K562 (cell line): ENCODE measurements around the gene ABHD18. TPM values are rescaled to one million over a fixed set of nuclear protein-coding genes. Genes with fewer than 3 reads are reported as not detected.

ENCODE experiments used
- ATAC-seq: fragments of 200-7000 bp; cut with Tn5 transposase; 3 replicates; pipeline ENCODE4 v1.9.1; 2020; ENCODE audit warnings: moderate library complexity
- BruUV-seq: library from RNA; stranded (reverse); fragments of 400-500 nt; replicated peaks from 2 replicates; lab custom pipeline; 2021; lab: Mats Ljungman, UMichigan
- CTCF ChIA-PET: fragments of 300-600 bp; formaldehyde crosslinking; extraction: SDS; loops from one replicate; lab custom pipeline; 2021; ENCODE audit warnings: low intra/inter-chr PET ratio; lab: Yijun Ruan, JAX
- POLR2A ChIA-PET: fragments of 300-600, 350-650 bp; sonication (Branson Sonifier 250); formaldehyde crosslinking; extraction: SDS; loops from one replicate; lab custom pipeline; 2021; ENCODE audit warnings: antibody characterized with exemption, inconsistent platforms; lab: Yijun Ruan, JAX
- DNase-seq, 4 experiments: peaks; one replicate each; pipeline versions ENCODE4 v3.0.0 to v3.0.0-alpha.2; 2011 to 2018; ENCODE audit warnings: low spot score in 3 of 4, mixed read lengths in 3 of 4; ENCODE audit errors: extremely low read depth in 1 of 4
- FAIRE-seq: peaks from 2 replicates; lab custom pipeline; 2011; peaks lifted over from hg19 to GRCh38; lab: Jason Lieb, UNC
- H2AFZ ChIP-seq: 2 replicates; pipeline ENCODE4 v1.6.0; 2011; ENCODE audit warnings: low read depth, low read length, control low read depth, inconsistent platforms
- H3K27ac ChIP-seq: fragments of 200-600 bp; 3 replicates; pipeline ENCODE4 v1.8.0; 2011; ENCODE audit warnings: low read depth, mild to moderate bottlenecking, control low read depth, inconsistent platforms, low read length, moderate library complexity, mixed read lengths; ENCODE audit errors: extremely low read depth
- H3K27me3 ChIP-seq, 2 experiments: fragments of 300-600 bp in 1 of 2; 2 replicates in 1 of 2; 3 replicates in 1 of 2; pipeline versions ENCODE4 v1.6.0 to v1.8.0; 2011; ENCODE audit warnings: inconsistent platforms in 2 of 2, low read length in 2 of 2, mild to moderate bottlenecking in 1 of 2, mixed read lengths in 1 of 2, moderate library complexity in 1 of 2; ENCODE audit not compliant: control insufficient read depth in 2 of 2, insufficient read depth in 2 of 2
- H3K36me3 ChIP-seq: fragments of 300-600 bp; 3 replicates; pipeline ENCODE4 v1.8.0; 2011; ENCODE audit warnings: mild to moderate bottlenecking, low read length, inconsistent platforms; ENCODE audit not compliant: control insufficient read depth, insufficient read depth
- H3K4me1 ChIP-seq, 2 experiments: fragments of 200-600 bp in 1 of 2; replicated peaks in 1 of 2; 2 replicates in 1 of 2; 3 replicates in 1 of 2; pipeline versions ENCODE4 v1.5.1 to v1.8.0; 2011; ENCODE audit warnings: inconsistent platforms in 2 of 2, low read length in 2 of 2, mild to moderate bottlenecking in 1 of 2, mixed read lengths in 1 of 2, moderate library complexity in 1 of 2; ENCODE audit not compliant: control insufficient read depth in 2 of 2, insufficient read depth in 2 of 2
- H3K4me2 ChIP-seq: 2 replicates; pipeline ENCODE4 v1.6.1; 2011; ENCODE audit warnings: low read length, control low read depth, inconsistent platforms, mixed read lengths; ENCODE audit not compliant: insufficient read depth
- H3K4me3 ChIP-seq: fragments of 200-600 bp; sonication (generic), shearing (Covaris generic); 2 replicates; pipeline ENCODE4 v1.5.1; 2016; ENCODE audit warnings: control low read depth, inconsistent platforms
- H3K79me2 ChIP-seq: fragments of 200-600 bp; 3 replicates; pipeline ENCODE4 v1.8.0; 2011; ENCODE audit warnings: low read length, inconsistent platforms; ENCODE audit not compliant: control insufficient read depth, insufficient read depth
- H3K9ac ChIP-seq, 2 experiments: 2 replicates each; pipeline versions ENCODE4 v1.6.0 to v1.6.1; 2011; ENCODE audit warnings: low read depth in 2 of 2, low read length in 2 of 2, control low read depth in 1 of 2, inconsistent platforms in 1 of 2, mild to moderate bottlenecking in 1 of 2, mixed read lengths in 1 of 2; ENCODE audit not compliant: insufficient read depth in 1 of 2
- H3K9me1 ChIP-seq: one replicate; pipeline ENCODE4 v1.6.0; 2011; ENCODE audit warnings: inconsistent platforms, mild to moderate bottlenecking, low read length, moderate library complexity; ENCODE audit not compliant: control insufficient read depth, insufficient read depth
- H3K9me3 ChIP-seq: replicated peaks from 2 replicates; pipeline ENCODE4 v1.5.1; 2011; ENCODE audit warnings: low read depth, low read length, inconsistent platforms; ENCODE audit not compliant: control insufficient read depth, insufficient read depth
- H4K20me1 ChIP-seq: replicated peaks from 2 replicates; pipeline ENCODE4 v1.6.1; 2011; ENCODE audit warnings: low read length, inconsistent platforms, mixed read lengths; ENCODE audit not compliant: control insufficient read depth, insufficient read depth
- CTCF ChIP-seq, 3 experiments: IDR thresholded peaks in 2 of 3; conservative IDR thresholded peaks in 1 of 3; 2 replicates each; pipeline ENCODE4 v1.5.1; 2011 to 2012; ENCODE audit warnings: low read length in 3 of 3, mild to moderate bottlenecking in 3 of 3, control low read depth in 2 of 3, improper control_type of control experiment in 1 of 3, inconsistent platforms in 1 of 3, low read depth in 1 of 3, mixed read lengths in 1 of 3, moderate library complexity in 1 of 3; ENCODE audit not compliant: insufficient read depth in 2 of 3
- GATA2 ChIP-seq: sonication (generic); formaldehyde crosslinking; IDR thresholded peaks from 2 replicates; pipeline ENCODE4 v1.4.0; 2020; ENCODE audit warnings: mild to moderate bottlenecking, missing genetic modification reagents
- KLF16 ChIP-seq: IDR thresholded peaks from 2 replicates; pipeline ENCODE4 v1.6.1; 2016; ENCODE audit warnings: antibody characterized with exemption
- ZNF79 ChIP-seq: fragments of 250-450 bp; sonication (Bioruptor Pico); IDR thresholded peaks from 2 replicates; pipeline ENCODE4 v1.4.0; 2020; ENCODE audit warnings: low read depth, mild to moderate bottlenecking, moderate library complexity
- WGBS: fragments of 100-300 bp; shearing (Covaris generic); methylation state at CpG from one replicate; pipeline ENCODE4 v1.1.6; 2016; ENCODE audit warnings: low coverage, mixed read lengths; ENCODE audit not compliant: insufficient coverage; ENCODE audit errors: missing lambda C conversion rate; 5-methylcytosine and 5-hydroxymethylcytosine counted together
- in situ Hi-C: fragments of 300-500 bp; cut with MboI; formaldehyde crosslinking; loops from 4 replicates; pipeline ENCODE4 v1.15.0; 2018; ENCODE audit warnings: inconsistent platforms, mixed read lengths
- intact Hi-C: fragments of 100-400 bp; cut with micrococcal nuclease; formaldehyde crosslinking; loops from 2 replicates; pipeline ENCODE4 v1.14.2; 2022
- polyA plus RNA-seq, 8 experiments: library from polyadenylated mRNA; depleted of rRNA in 4 of 8; stranded (reverse) in 5 of 8; unstranded in 3 of 8; fragments of >200 nt; fragmentation: Nextera tagmentation in 2 of 8; fragmentation: Illumina TruSeq in 1 of 8; extraction: Ambion mirVana in 2 of 8; extraction: Trizol in 1 of 8; gene quantifications; 2 replicates each; pipeline versions ENCODE4 v1.2.1 to v1.2.3, GENCODE V29; 2011 to 2014; ENCODE audit warnings: inconsistent platforms in 1 of 8, missing spikeins in 1 of 8
- total RNA-seq, 7 experiments: library from RNA; depleted of rRNA in 6 of 7; stranded (reverse); fragments of >200 nt in 6 of 7; fragmentation: Illumina TruSeq in 2 of 7; extraction: Trizol in 2 of 7; gene quantifications; 2 replicates each; pipeline versions ENCODE4 v1.2.1 to v1.2.3, GENCODE V29; 2011 to 2021; ENCODE audit warnings: low replicate concordance in 1 of 7
- TF ChIP-seq, protein P1 (sequence below): sonication (generic); formaldehyde crosslinking; IDR thresholded peaks from 2 replicates; pipeline ENCODE4 v1.8.0; 2022; ENCODE audit warnings: mild to moderate bottlenecking, missing genetic modification reagents

Gene ABHD18
- total and polyA plus RNA-seq, 9 of the 15 experiments (the other 6 are each of a cell fraction or from before 2014, with no cell fraction given) = 6.1 to 25.0 (median 16.0) TPM

DNA sequence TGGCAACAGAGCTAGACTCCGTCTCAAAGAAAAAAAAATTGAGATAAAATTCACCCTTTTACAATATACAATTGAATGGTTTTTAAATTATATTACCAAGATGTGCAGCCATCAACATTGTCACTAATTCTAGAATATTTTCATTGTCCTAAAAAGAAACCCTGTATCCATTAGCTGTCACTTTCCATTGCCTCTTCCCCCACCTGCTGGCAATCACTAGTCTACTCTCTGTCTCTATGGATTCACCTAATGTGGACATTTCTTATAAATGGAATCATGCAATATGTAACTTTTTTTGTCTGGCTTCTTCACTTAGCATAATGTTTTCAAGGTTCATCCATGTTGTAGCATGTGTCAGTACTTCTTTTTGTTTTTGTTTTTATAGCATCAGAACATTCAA lies 20.8 kb downstream of the ABHD18 start:
- no peaks in the 10 kb centered on the region for H3K9me1 ChIP-seq
- H2AFZ ChIP-seq = no peak overlapping the region
- H3K27ac ChIP-seq = no peak overlapping the region
- H3K79me2 ChIP-seq = 0 out of 3 replicates have a peak, but pooled peaks cover 3% of the 10 kb centered on the region
- no peaks in the 10 kb centered on the region for H3K4me1 ChIP-seq
- ChIA-PET CTCF (interaction anchor here (0.7 kb wide), 1 partner anchor 380 kb away, joined by 3 read pairs; no protein-coding TSS in a partner anchor), POLR2A (interaction anchor here (0.6 kb wide), 1 partner anchor 11 kb away, joined by 3 read pairs; no protein-coding TSS in a partner anchor)
- 92% methylated on average over 1 of the region's 1 CpG for WGBS
- no TSS peak for BruUV-seq
- ATAC-seq = peak; percentile 68
- DNase-seq = peak in 1 of 4 experiments; percentile 10
- in situ Hi-C loops = no loop called here
- no peaks in the 10 kb centered on the region for H4K20me1 ChIP-seq
- no peak overlapping the region for H3K4me2 ChIP-seq
- H3K4me3 ChIP-seq = no peak overlapping the region
- FAIRE-seq = no peak
- H3K9me3 ChIP-seq = no peaks in the 10 kb centered on the region
- H3K36me3 ChIP-seq = peaks cover 46% of the 10 kb centered on the region; the same call in 2 of the 3 replicates
- H3K27me3 ChIP-seq = no peaks in the 10 kb centered on the region
- no peak for TF ChIP-seq GATA2 (CRISPR knock-in tag)
- TF ChIP-seq CTCF (IDR thresholded peaks at IDR 0.05 in 2 of 3, conservative IDR thresholded peaks at IDR 0.05 in 1 of 3; ENCODE audit: insufficient read depth in 2 of 3, low read depth in 1 of 3, low read length in 3 of 3) = peak; percentile 17 to 41 (median 20); a peak in 3 of 6 replicates
- no peak for TF ChIP-seq KLF16
- TF ChIP-seq, protein P1, sequence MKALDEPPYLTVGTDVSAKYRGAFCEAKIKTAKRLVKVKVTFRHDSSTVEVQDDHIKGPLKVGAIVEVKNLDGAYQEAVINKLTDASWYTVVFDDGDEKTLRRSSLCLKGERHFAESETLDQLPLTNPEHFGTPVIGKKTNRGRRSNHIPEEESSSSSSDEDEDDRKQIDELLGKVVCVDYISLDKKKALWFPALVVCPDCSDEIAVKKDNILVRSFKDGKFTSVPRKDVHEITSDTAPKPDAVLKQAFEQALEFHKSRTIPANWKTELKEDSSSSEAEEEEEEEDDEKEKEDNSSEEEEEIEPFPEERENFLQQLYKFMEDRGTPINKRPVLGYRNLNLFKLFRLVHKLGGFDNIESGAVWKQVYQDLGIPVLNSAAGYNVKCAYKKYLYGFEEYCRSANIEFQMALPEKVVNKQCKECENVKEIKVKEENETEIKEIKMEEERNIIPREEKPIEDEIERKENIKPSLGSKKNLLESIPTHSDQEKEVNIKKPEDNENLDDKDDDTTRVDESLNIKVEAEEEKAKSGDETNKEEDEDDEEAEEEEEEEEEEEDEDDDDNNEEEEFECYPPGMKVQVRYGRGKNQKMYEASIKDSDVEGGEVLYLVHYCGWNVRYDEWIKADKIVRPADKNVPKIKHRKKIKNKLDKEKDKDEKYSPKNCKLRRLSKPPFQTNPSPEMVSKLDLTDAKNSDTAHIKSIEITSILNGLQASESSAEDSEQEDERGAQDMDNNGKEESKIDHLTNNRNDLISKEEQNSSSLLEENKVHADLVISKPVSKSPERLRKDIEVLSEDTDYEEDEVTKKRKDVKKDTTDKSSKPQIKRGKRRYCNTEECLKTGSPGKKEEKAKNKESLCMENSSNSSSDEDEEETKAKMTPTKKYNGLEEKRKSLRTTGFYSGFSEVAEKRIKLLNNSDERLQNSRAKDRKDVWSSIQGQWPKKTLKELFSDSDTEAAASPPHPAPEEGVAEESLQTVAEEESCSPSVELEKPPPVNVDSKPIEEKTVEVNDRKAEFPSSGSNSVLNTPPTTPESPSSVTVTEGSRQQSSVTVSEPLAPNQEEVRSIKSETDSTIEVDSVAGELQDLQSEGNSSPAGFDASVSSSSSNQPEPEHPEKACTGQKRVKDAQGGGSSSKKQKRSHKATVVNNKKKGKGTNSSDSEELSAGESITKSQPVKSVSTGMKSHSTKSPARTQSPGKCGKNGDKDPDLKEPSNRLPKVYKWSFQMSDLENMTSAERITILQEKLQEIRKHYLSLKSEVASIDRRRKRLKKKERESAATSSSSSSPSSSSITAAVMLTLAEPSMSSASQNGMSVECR (CRISPR knock-in tag) = no peak
- no peak for TF ChIP-seq ZNF79 (CRISPR knock-in tag)
- TF ChIP-seq, all 486 proteins: peak for 1
- H3K9ac ChIP-seq = no peak overlapping the region
- intact Hi-C loops = no loop called here
